HepG2 (cell line): ENCODE data around the gene EPN3. TPM values are rescaled to one million over a fixed set of nuclear protein-coding genes. Genes with fewer than 3 reads are reported as not detected.
A peak's percentile ranks its signal among the peaks of the same experiment; 100 is the strongest.

Source experiments
- AKNA ChIP-seq: sonication (generic); formaldehyde crosslinking; IDR thresholded peaks from 2 replicates; pipeline ENCODE4 v1.4.0; 2020; ENCODE audit warnings: missing genetic modification reagents, borderline replicate concordance
- ATF3 ChIP-seq: sonication (generic); formaldehyde crosslinking; IDR thresholded peaks from 2 replicates; pipeline ENCODE4 v1.4.0; 2020; ENCODE audit warnings: missing genetic modification reagents
- CAMTA2 ChIP-seq: sonication (generic); formaldehyde crosslinking; IDR thresholded peaks from 2 replicates; pipeline ENCODE4 v1.4.0; 2020; ENCODE audit warnings: mild to moderate bottlenecking, missing genetic modification reagents, borderline replicate concordance
- EHMT2 ChIP-seq: fragments of 200-600 bp; sonication (generic); IDR thresholded peaks from 2 replicates; pipeline ENCODE4 v1.7.0; 2017; ENCODE audit warnings: antibody characterized with exemption, low read depth, low read length, borderline replicate concordance
- HOXA7 ChIP-seq: sonication (generic); formaldehyde crosslinking; IDR thresholded peaks from 2 replicates; pipeline ENCODE4 v1.8.1; 2022; ENCODE audit warnings: mild to moderate bottlenecking, missing genetic modification reagents, moderate library complexity
- JUNB ChIP-seq: sonication (generic); formaldehyde crosslinking; IDR thresholded peaks from 2 replicates; pipeline ENCODE4 v1.8.0; 2022; ENCODE audit warnings: missing genetic modification reagents, mild to moderate bottlenecking, borderline replicate concordance
- KDM5B ChIP-seq: sonication (generic); formaldehyde crosslinking; IDR thresholded peaks from 2 replicates; pipeline ENCODE4 v1.4.0; 2020; ENCODE audit warnings: missing genetic modification reagents, mild to moderate bottlenecking, borderline replicate concordance
- NRL ChIP-seq: sonication (generic); formaldehyde crosslinking; IDR thresholded peaks from 2 replicates; pipeline ENCODE4 v1.5.0; 2020; ENCODE audit warnings: missing genetic modification reagents, mild to moderate bottlenecking, moderate library complexity, borderline replicate concordance
- PAF1 ChIP-seq: IDR thresholded peaks from 2 replicates; pipeline ENCODE4 v1.6.1; 2016; ENCODE audit warnings: missing genetic modification reagents, missing compliant biosample characterization
- SMARCE1 ChIP-seq: fragments of 450-650 bp; IDR thresholded peaks from 2 replicates; pipeline ENCODE4 v1.6.1; 2017; ENCODE audit warnings: borderline replicate concordance
- SNAPC4 ChIP-seq: sonication (generic); formaldehyde crosslinking; IDR thresholded peaks from 2 replicates; pipeline ENCODE4 v1.4.0; 2020; ENCODE audit warnings: mild to moderate bottlenecking, missing genetic modification reagents
- ZBTB7B ChIP-seq: sonication (generic); formaldehyde crosslinking; IDR thresholded peaks from 2 replicates; pipeline ENCODE4 v1.4.0; 2020; ENCODE audit warnings: missing genetic modification reagents
- ZFY ChIP-seq: sonication (generic); formaldehyde crosslinking; IDR thresholded peaks from 2 replicates; pipeline ENCODE4 v1.4.0; 2020; ENCODE audit warnings: missing genetic modification reagents
- ZNF563 ChIP-seq: sonication (generic); formaldehyde crosslinking; IDR thresholded peaks from 2 replicates; pipeline ENCODE4 v1.8.0; 2022; ENCODE audit warnings: mild to moderate bottlenecking, moderate library complexity, missing genetic modification reagents
- ZNF598 ChIP-seq: sonication (generic); formaldehyde crosslinking; IDR thresholded peaks from 2 replicates; pipeline ENCODE4 v1.5.1; 2020; ENCODE audit warnings: mild to moderate bottlenecking, missing genetic modification reagents, borderline replicate concordance
- ZNF83 ChIP-seq: sonication (generic); formaldehyde crosslinking; IDR thresholded peaks from 2 replicates; pipeline ENCODE4 v1.4.0; 2020; ENCODE audit warnings: missing genetic modification reagents, mild to moderate bottlenecking, borderline replicate concordance
- ZNF891 ChIP-seq: sonication (generic); formaldehyde crosslinking; IDR thresholded peaks from 2 replicates; pipeline ENCODE4 v1.5.0; 2020; ENCODE audit warnings: mild to moderate bottlenecking, missing genetic modification reagents
- polyA plus RNA-seq, 8 experiments: library from polyadenylated mRNA; depleted of rRNA in 3 of 8; stranded (reverse) in 7 of 8; unstranded in 1 of 8; fragments of >200 nt; fragmentation: Illumina TruSeq in 4 of 8; extraction: Trizol in 4 of 8; gene quantifications; 2 replicates each; pipeline versions ENCODE4 v1.2.1 to v1.2.3, GENCODE V29; 2011 to 2016; ENCODE audit warnings: low read depth in 4 of 8, missing spikeins in 1 of 8, mixed read lengths in 1 of 8; ENCODE audit not compliant: insufficient read depth in 1 of 8
- total RNA-seq, 5 experiments: library from RNA; depleted of rRNA; stranded (reverse); fragments of >200 nt; fragmentation: Illumina TruSeq; extraction: Trizol; gene quantifications; 2 replicates each; pipeline ENCODE4 v1.2.3, GENCODE V29; 2016; ENCODE audit warnings: low read depth in 1 of 5
- TF ChIP-seq, protein P1 (sequence below): sonication (generic); formaldehyde crosslinking; IDR thresholded peaks from 2 replicates; pipeline ENCODE4 v1.5.0; 2020; ENCODE audit warnings: missing genetic modification reagents

Gene EPN3
- total and polyA plus RNA-seq, 2 of the 13 experiments (the other 11 are each of a cell fraction or from before 2014, with no cell fraction given) = 0.11 to 0.95 TPM

DNA sequence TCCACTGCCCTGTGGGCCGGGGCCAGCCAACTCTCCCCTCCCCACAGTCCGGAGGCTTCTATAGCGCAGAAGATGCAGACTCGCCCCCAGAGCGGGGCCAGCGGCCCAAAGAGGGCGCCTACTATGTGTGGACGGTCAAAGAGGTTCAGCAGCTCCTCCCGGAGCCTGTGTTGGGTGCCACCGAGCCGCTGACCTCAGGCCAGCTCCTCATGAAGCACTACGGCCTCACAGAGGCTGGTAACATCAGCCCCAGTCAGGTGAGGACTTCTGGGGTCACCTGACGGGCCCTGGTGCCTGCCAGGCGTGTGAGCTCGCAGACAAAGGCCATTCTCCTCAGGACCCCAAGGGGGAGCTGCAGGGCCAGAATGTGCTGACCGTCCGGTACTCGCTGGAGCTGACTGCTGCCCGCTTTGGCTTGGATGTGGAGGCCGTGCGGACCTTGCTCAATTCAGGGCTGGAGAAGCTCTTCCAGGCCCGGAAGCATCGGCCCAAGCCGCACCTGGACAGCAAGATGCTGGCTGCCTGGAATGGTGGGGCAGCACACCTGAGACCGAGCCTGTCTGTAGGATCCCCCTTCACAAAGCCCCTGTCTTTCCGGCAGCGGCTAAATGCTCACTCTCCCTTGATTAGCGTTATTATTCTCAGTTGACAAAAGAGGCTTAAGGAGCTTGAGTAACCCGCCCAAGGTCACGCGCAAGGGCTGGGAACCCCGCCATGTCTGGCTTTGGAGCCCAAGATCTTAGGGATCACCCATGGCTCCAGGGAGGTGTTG, 18.3 kb downstream of the EPN3 start (continued):
- TF ChIP-seq AKNA (CRISPR knock-in tag) (no peak), EHMT2 (no peak), PAF1 (CRISPR knock-in tag) (no peak), ZNF598 (CRISPR knock-in tag) (0 out of 2 replicates have a peak, but pooled peaks have one; percentile 42), ATF3 (CRISPR knock-in tag) (no peak), NRL (CRISPR knock-in tag) (peak; percentile 64), CAMTA2 (CRISPR knock-in tag) (no peak), HOXA7 (CRISPR knock-in tag) (no peak), ZNF891 (CRISPR knock-in tag) (peak; percentile 42; the same call in 1 of the 2 replicates), ZBTB7B (0 out of 2 replicates have a peak, but pooled peaks have one; percentile 26), ZFY (CRISPR knock-in tag) (peak; percentile 51; the same call in 1 of the 2 replicates), KDM5B (peak; percentile 66; the same call in 1 of the 2 replicates), ZNF563 (CRISPR knock-in tag) (peak; percentile 38; the same call in 1 of the 2 replicates), JUNB (CRISPR knock-in tag) (no peak), ZNF83 (CRISPR knock-in tag) (no peak), SNAPC4 (CRISPR knock-in tag) (no peak), SMARCE1 (no peak)
- TF ChIP-seq, protein P1, sequence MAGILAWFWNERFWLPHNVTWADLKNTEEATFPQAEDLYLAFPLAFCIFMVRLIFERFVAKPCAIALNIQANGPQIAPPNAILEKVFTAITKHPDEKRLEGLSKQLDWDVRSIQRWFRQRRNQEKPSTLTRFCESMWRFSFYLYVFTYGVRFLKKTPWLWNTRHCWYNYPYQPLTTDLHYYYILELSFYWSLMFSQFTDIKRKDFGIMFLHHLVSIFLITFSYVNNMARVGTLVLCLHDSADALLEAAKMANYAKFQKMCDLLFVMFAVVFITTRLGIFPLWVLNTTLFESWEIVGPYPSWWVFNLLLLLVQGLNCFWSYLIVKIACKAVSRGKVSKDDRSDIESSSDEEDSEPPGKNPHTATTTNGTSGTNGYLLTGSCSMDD = no peak
